CD4-positive, alpha-beta memory T cell (primary cell): ENCODE measurements around the gene CMTM5. TPM values are rescaled to one million over a fixed set of nuclear protein-coding genes. Genes with fewer than 3 reads are reported as not detected.
"Not testable (repeated sequence)": the region's sequence is repeated elsewhere in the genome, so short reads cannot be mapped to it uniquely, and the experiment has no call there.

Source experiments
- CTCF ChIA-PET: fragments of 350-600 bp; sonication (Branson Sonifier 250); formaldehyde crosslinking; loops from one replicate; lab custom pipeline; 2021; ENCODE audit warnings: inconsistent platforms; ENCODE audit not compliant: partially characterized antibody; lab: Charles Lee
- POLR2A ChIA-PET: fragments of 350-600 bp; sonication (Branson Sonifier 250); formaldehyde crosslinking; loops from one replicate; lab custom pipeline; 2021; ENCODE audit not compliant: partially characterized antibody; lab: Charles Lee
- DNase-seq, 5 donors: peaks; one replicate each; pipeline versions ENCODE4 v3.0.0 to v3.0.0-alpha.2; 2020 to 2022; ENCODE audit warnings: mixed read lengths in 1 of 5
- H3K27ac ChIP-seq: one replicate; pipeline ENCODE4 v1.7.0; 2013; ENCODE audit warnings: low read depth, low read length
- H3K27me3 ChIP-seq: 2 replicates; pipeline ENCODE4 v1.7.0; 2013; ENCODE audit warnings: mild to moderate bottlenecking, low read length, moderate library complexity; ENCODE audit not compliant: insufficient read depth
- H3K36me3 ChIP-seq: 2 replicates; pipeline ENCODE4 v1.7.0; 2013; ENCODE audit warnings: mild to moderate bottlenecking, low read length, moderate library complexity; ENCODE audit not compliant: insufficient read depth
- H3K4me1 ChIP-seq: 2 replicates; pipeline ENCODE4 v1.7.0; 2013; ENCODE audit warnings: mild to moderate bottlenecking, low read length, moderate library complexity; ENCODE audit not compliant: insufficient read depth
- H3K4me3 ChIP-seq, 2 donors: one replicate each; pipeline ENCODE4 v1.7.0; 2013; ENCODE audit warnings: low read length in 2 of 2, mild to moderate bottlenecking in 1 of 2
- H3K9me3 ChIP-seq, 2 donors: one replicate each; pipeline ENCODE4 v1.7.0; 2013; ENCODE audit warnings: low read length in 2 of 2, control low read depth in 1 of 2; ENCODE audit not compliant: control insufficient read depth in 1 of 2
- H3K27ac Mint-ChIP-seq, 7 donors: one replicate each; pipeline ENCODE4 v1.8.0; 2020 to 2021; ENCODE audit warnings: mixed read lengths in 7 of 7, mild to moderate bottlenecking in 6 of 7, inconsistent platforms in 3 of 7, moderate library complexity in 3 of 7
- H3K27me3 Mint-ChIP-seq, 2 donors: one replicate each; pipeline ENCODE4 v1.8.0; 2020 to 2021; ENCODE audit warnings: mixed read lengths in 2 of 2
- H3K36me3 Mint-ChIP-seq, 2 donors: one replicate each; pipeline ENCODE4 v1.8.0; 2020 to 2021; ENCODE audit warnings: mixed read lengths in 2 of 2, inconsistent platforms in 1 of 2, mild to moderate bottlenecking in 1 of 2
- H3K4me1 Mint-ChIP-seq, 4 donors: one replicate each; pipeline ENCODE4 v1.8.0; 2020 to 2021; ENCODE audit warnings: mixed read lengths in 4 of 4, mild to moderate bottlenecking in 1 of 4
- H3K4me3 Mint-ChIP-seq, 8 donors: one replicate each; pipeline ENCODE4 v1.8.0; 2020 to 2021; ENCODE audit warnings: mixed read lengths in 8 of 8, mild to moderate bottlenecking in 7 of 8, moderate library complexity in 6 of 8, inconsistent platforms in 3 of 8
- H3K9me3 Mint-ChIP-seq, 8 donors: one replicate each; pipeline ENCODE4 v1.8.0; 2020 to 2021; ENCODE audit warnings: mixed read lengths in 8 of 8, mild to moderate bottlenecking in 5 of 8, inconsistent platforms in 3 of 8, moderate library complexity in 1 of 8
- intact Hi-C: fragments of 100-400 bp; cut with micrococcal nuclease; formaldehyde crosslinking; loops from one replicate; pipeline ENCODE4 v1.15.1; 2023
- microRNA-seq: library from miRNA; unstranded; fragments of <30 nt; microRNA quantifications from one replicate; pipeline ENCODE4 v1.2.0, GENCODE V29; 2021; ENCODE audit warnings: borderline replicate concordance, borderline number of aligned reads, borderline microRNAs expressed, mixed read lengths
- polyA plus RNA-seq, 2 donors: library from polyadenylated mRNA; unstranded; fragments of 300-500 nt; fragmentation: Illumina TruSeq; gene quantifications; one replicate each; pipeline ENCODE4 v1.2.3, GENCODE V29; 2021
- total RNA-seq, 2 experiments: library from RNA; stranded (reverse); gene quantifications; one replicate each; pipeline ENCODE4 v1.2.3, GENCODE V29; 2021

The CMTM5 gene
- total and polyA plus RNA-seq, 4 experiments from 2014 or later: not detected

GRCh38 chr14:23423657-23424056, 46.8 kb downstream of the CMTM5 start:
- H3K4me3 Mint-ChIP-seq: no peak overlapping the region

GRCh38 chr14:23425169-23425568, 48.3 kb downstream of the CMTM5 start:
- peaks cover 0 to 1% (median 0%) of the 10 kb centered on the region in 8 donors for H3K9me3 Mint-ChIP-seq
- no peaks in the 10 kb centered on the region for H3K4me1 Mint-ChIP-seq
- no peak overlapping the region for H3K4me3 Mint-ChIP-seq
- CTCF ChIA-PET: no interaction called here
- intact Hi-C loops: no loop called here
- no peak overlapping the region for H3K27ac Mint-ChIP-seq
- no peak for DNase-seq
- Histone ChIP-seq H3K27ac (no peak overlapping the region), H3K9me3 (no peaks in the 10 kb centered on the region), H3K27me3 (no peaks in the 10 kb centered on the region), H3K4me3 (no peak overlapping the region), H3K4me1 (no peaks in the 10 kb centered on the region), H3K36me3 (no peaks in the 10 kb centered on the region)
- POLR2A ChIA-PET: no interaction called here
- H3K27me3 Mint-ChIP-seq: peaks cover 1 to 9% of the 10 kb centered on the region in 2 donors
- no peaks in the 10 kb centered on the region for H3K36me3 Mint-ChIP-seq

More at GRCh38 chr14:23423657-23424056, 46.8 kb downstream of the CMTM5 start:
- no peak overlapping the region for H3K4me3 ChIP-seq
- ChIA-PET CTCF (interaction anchor here (1.1 to 2.1 kb wide), 2 partner anchors 9 to 43 kb away, joined by 3 to 4 read pairs; no protein-coding TSS in a partner anchor), POLR2A (no interaction called here)
- H3K27me3 Mint-ChIP-seq: peaks cover 3 to 6% of the 10 kb centered on the region in 2 donors
- H3K27me3 ChIP-seq: no peaks in the 10 kb centered on the region
- intact Hi-C loops: no loop called here
- no peaks in the 10 kb centered on the region for H3K36me3 Mint-ChIP-seq
- peak overlapping the region in 1 of 7 donors; percentile 25 for H3K27ac Mint-ChIP-seq
- H3K27ac ChIP-seq: no peak overlapping the region
- H3K9me3 Mint-ChIP-seq: peaks cover 0 to 1% (median 0%) of the 10 kb centered on the region in 8 donors
- H3K9me3 ChIP-seq: no peaks in the 10 kb centered on the region
- no peaks in the 10 kb centered on the region for H3K4me1 ChIP-seq
- DNase-seq: no peak
- H3K4me1 Mint-ChIP-seq: no peaks in the 10 kb centered on the region
- H3K36me3 ChIP-seq: no peaks in the 10 kb centered on the region

- DNase-seq, POLR2A ChIA-PET, H3K36me3 Mint-ChIP-seq, H3K36me3 ChIP-seq, H3K9me3 Mint-ChIP-seq, H3K4me1 ChIP-seq, H3K9me3 ChIP-seq, CTCF ChIA-PET, H3K27ac Mint-ChIP-seq, H3K4me1 Mint-ChIP-seq, H3K4me3 Mint-ChIP-seq, H3K27me3 Mint-ChIP-seq, H3K27ac ChIP-seq, H3K27me3 ChIP-seq, H3K4me3 ChIP-seq, intact Hi-C loops: not testable (repeated sequence)
These were observed 49.0 kb downstream of the CMTM5 start for GRCh38 chr14:23425798-23426197.

GRCh38 chr14:23428686-23429495, 52.0 kb downstream of the CMTM5 start:
- Histone ChIP-seq H3K36me3 (no peaks in the 10 kb centered on the region), H3K27ac (no peak overlapping the region), H3K9me3 (no peaks in the 10 kb centered on the region), H3K4me1 (no peaks in the 10 kb centered on the region), H3K27me3 (no peaks in the 10 kb centered on the region), H3K4me3 (no peak overlapping the region)
- no peaks in the 10 kb centered on the region for H3K36me3 Mint-ChIP-seq
- peaks cover 0 to 11% of the 10 kb centered on the region in 2 donors for H3K27me3 Mint-ChIP-seq
- peaks cover 0 to 1% (median 0%) of the 10 kb centered on the region in 8 donors for H3K9me3 Mint-ChIP-seq
- DNase-seq: no peak
- CTCF ChIA-PET: no interaction called here
- H3K27ac Mint-ChIP-seq: no peak overlapping the region
- H3K4me1 Mint-ChIP-seq: no peaks in the 10 kb centered on the region
- intact Hi-C loops: no loop called here
- no peak overlapping the region for H3K4me3 Mint-ChIP-seq
- POLR2A ChIA-PET: no interaction called here

Small RNAs within 50 kb of the gene (microRNA-seq; reads per million reads assigned to microRNA genes)
- gene MIR208A (not detected), gene MIR208B (not detected)

Other genes with a start within 250 kb of the CMTM5 start
- 1 to 10 TPM; 2.4 to 4.1 TPM for gene SLC7A8, start 193.4 kb upstream of the CMTM5 start, total RNA-seq
- under 1 TPM; 0.56 to 0.62 TPM for gene SLC7A8, start 193.4 kb upstream of the CMTM5 start, polyA plus RNA-seq
- not detected for gene RNF212B, start 139.1 kb upstream of the CMTM5 start, total RNA-seq
- gene RNF212B, start 139.1 kb upstream of the CMTM5 start, polyA plus RNA-seq: not detected
- gene HOMEZ, start 90.9 kb upstream of the CMTM5 start, total RNA-seq: 10 to 100 TPM; 21.0 to 21.7 TPM
- 1 to 10 TPM; 1.5 to 5.7 TPM for gene HOMEZ, start 90.9 kb upstream of the CMTM5 start, polyA plus RNA-seq
- 10 to 100 TPM; 82.3 to 87.3 TPM for gene PPP1R3E, start 74.2 kb upstream of the CMTM5 start, total RNA-seq
- 1 to 10 TPM; 1.3 to 2.9 TPM for gene PPP1R3E, start 74.2 kb upstream of the CMTM5 start, polyA plus RNA-seq
- 1 to 10 TPM; 2.0 to 3.6 TPM for gene BCL2L2, start 70.2 kb upstream of the CMTM5 start, total RNA-seq
- gene BCL2L2, start 70.2 kb upstream of the CMTM5 start, polyA plus RNA-seq: not detected
- 100 to 1,000 TPM; 194 to 196 TPM for gene PABPN1, start 55.6 kb upstream of the CMTM5 start, total RNA-seq
- gene PABPN1, start 55.6 kb upstream of the CMTM5 start, polyA plus RNA-seq: 100 to 1,000 TPM in 1 of 2 donors, 10 to 100 TPM in 1; 91.7 to 125 TPM
- gene SLC22A17, start 24.2 kb upstream of the CMTM5 start, total RNA-seq: 10 to 100 TPM; 19.8 to 21.1 TPM
- gene SLC22A17, start 24.2 kb upstream of the CMTM5 start, polyA plus RNA-seq: 1 to 10 TPM; 2.9 to 3.9 TPM
- gene EFS, start 11.9 kb upstream of the CMTM5 start, total RNA-seq: not detected
- not detected for gene EFS, start 11.9 kb upstream of the CMTM5 start, polyA plus RNA-seq
- gene IL25, start 4.2 kb upstream of the CMTM5 start, total RNA-seq: not detected
- gene IL25, start 4.2 kb upstream of the CMTM5 start, polyA plus RNA-seq: not detected
- not detected for gene MYH6, start 31.2 kb downstream of the CMTM5 start, total RNA-seq
- not detected for gene MYH6, start 31.2 kb downstream of the CMTM5 start, polyA plus RNA-seq
- not detected for gene MYH7, start 58.6 kb downstream of the CMTM5 start, total RNA-seq
- not detected for gene MYH7, start 58.6 kb downstream of the CMTM5 start, polyA plus RNA-seq
- gene NGDN, start 92.7 kb downstream of the CMTM5 start, total RNA-seq: 10 to 100 TPM; 60.7 to 63.5 TPM
- 10 to 100 TPM; 61.0 to 95.1 TPM for gene NGDN, start 92.7 kb downstream of the CMTM5 start, polyA plus RNA-seq
- gene ZFHX2, start 174.7 kb downstream of the CMTM5 start, total RNA-seq: under 1 TPM; 0.35 to 0.36 TPM
- not detected for gene ZFHX2, start 174.7 kb downstream of the CMTM5 start, polyA plus RNA-seq
- 10 to 100 TPM; 25.6 to 26.2 TPM for gene THTPA, start 179.2 kb downstream of the CMTM5 start, total RNA-seq
- 10 to 100 TPM; 10.9 to 15.5 TPM for gene THTPA, start 179.2 kb downstream of the CMTM5 start, polyA plus RNA-seq
- 100 to 1,000 TPM; 492 to 498 TPM for gene AP1G2, start 190.7 kb downstream of the CMTM5 start, total RNA-seq
- gene AP1G2, start 190.7 kb downstream of the CMTM5 start, polyA plus RNA-seq: 100 to 1,000 TPM in 1 of 2 donors, 10 to 100 TPM in 1; 65.7 to 108 TPM
- not detected for gene JPH4, start 201.7 kb downstream of the CMTM5 start, total RNA-seq
- under 1 TPM in 1 of 2 donors, not detected in 1; 0.08 TPM for gene JPH4, start 201.7 kb downstream of the CMTM5 start, polyA plus RNA-seq